ENCODE data around the gene ATRIP.

DNA sequence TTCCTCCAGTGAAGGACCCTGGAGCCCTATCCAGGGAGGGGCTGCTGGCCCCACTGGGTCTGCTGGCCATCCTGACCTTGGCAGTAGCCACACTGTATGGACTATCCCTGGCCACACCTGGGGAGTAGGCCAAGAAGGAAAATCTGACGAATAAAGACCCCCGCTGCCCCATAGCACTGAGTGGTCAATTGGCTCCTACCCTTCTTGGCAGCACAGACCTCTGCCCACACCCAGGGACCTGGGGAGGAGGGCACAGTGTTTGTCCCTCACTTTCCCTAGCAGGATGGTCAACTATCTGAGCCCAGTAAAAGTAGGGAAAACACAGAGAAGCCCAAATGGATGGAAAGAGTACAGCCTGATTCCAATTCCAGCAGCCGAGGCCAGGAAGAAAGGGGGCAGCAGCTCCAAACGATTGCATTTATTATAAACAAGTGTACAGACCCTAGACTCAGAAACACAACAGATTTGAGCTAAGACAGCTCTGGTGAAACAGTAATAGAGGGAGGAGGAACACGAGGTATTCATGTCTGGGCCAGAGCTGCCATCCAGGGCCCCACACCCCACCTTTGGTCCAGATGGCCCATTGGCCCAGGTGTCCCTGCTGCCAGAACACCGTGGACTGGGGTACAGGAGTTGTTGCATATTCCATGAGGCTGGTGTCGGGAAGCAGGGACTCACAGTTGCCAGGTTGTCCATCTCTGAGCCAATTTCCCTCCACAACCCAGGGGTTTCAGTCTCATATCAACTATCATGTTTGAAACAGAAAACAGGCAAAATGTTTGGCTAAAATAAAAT lies 21.1 kb downstream of the ATRIP start:
- TF ChIP-seq, protein P1, sequence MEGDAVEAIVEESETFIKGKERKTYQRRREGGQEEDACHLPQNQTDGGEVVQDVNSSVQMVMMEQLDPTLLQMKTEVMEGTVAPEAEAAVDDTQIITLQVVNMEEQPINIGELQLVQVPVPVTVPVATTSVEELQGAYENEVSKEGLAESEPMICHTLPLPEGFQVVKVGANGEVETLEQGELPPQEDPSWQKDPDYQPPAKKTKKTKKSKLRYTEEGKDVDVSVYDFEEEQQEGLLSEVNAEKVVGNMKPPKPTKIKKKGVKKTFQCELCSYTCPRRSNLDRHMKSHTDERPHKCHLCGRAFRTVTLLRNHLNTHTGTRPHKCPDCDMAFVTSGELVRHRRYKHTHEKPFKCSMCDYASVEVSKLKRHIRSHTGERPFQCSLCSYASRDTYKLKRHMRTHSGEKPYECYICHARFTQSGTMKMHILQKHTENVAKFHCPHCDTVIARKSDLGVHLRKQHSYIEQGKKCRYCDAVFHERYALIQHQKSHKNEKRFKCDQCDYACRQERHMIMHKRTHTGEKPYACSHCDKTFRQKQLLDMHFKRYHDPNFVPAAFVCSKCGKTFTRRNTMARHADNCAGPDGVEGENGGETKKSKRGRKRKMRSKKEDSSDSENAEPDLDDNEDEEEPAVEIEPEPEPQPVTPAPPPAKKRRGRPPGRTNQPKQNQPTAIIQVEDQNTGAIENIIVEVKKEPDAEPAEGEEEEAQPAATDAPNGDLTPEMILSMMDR (conservative IDR thresholded peaks at IDR 0.05; ENCODE audit: low read length): no peak
- no peak for TF ChIP-seq EZH2phosphoT487 (IDR thresholded peaks at IDR 0.05; ENCODE audit: borderline replicate concordance, low read depth, low read length)

Measured in OCI-LY7 (cell line).